Body of pancreas (tissue), 4 donors: ENCODE results near the gene NEO1. TPM values are rescaled to one million over a fixed set of nuclear protein-coding genes. Genes with fewer than 3 reads are reported as not detected.
A peak's percentile ranks its signal among the peaks of the same experiment; 100 is the strongest.

Source experiments
- ATAC-seq: fragments of 150-250 bp; one replicate; pipeline ENCODE4 v1.9.1; 2016
- DNase-seq, 4 donors: peaks; one replicate each; pipeline ENCODE4 v3.0.0-alpha.2; 2019
- H3K27ac ChIP-seq, 4 donors: fragments of 200-600 bp; sonication (generic); 1 replicate in 3 of 4; 2 replicates in 1 of 4; pipeline versions ENCODE4 v1.5.1 to v1.6.1; 2016 to 2019; ENCODE audit warnings: mild to moderate bottlenecking in 1 of 4, mixed read lengths in 1 of 4, moderate library complexity in 1 of 4
- H3K27me3 ChIP-seq, 2 donors: fragments of 200-600 bp; sonication (generic); one replicate each; pipeline ENCODE4 v1.6.0; 2016; ENCODE audit warnings: mild to moderate bottlenecking in 1 of 2
- H3K36me3 ChIP-seq, 2 donors: fragments of 200-600 bp; sonication (generic); replicated peaks in 1 of 2; 2 replicates each; pipeline ENCODE4 v1.5.1; 2016; ENCODE audit warnings: low read depth in 2 of 2; ENCODE audit not compliant: insufficient read depth in 1 of 2
- H3K4me1 ChIP-seq: fragments of 200-600 bp; sonication (generic); one replicate; pipeline ENCODE4 v1.6.0; 2016
- H3K4me3 ChIP-seq, 2 donors: fragments of 200-600 bp; sonication (generic); 1 replicate in 1 of 2; 2 replicates in 1 of 2; pipeline ENCODE4 v1.5.1; 2016 to 2019
- H3K9me3 ChIP-seq, 3 donors: fragments of 200-600 bp; sonication (generic); 1 replicate in 2 of 3; 2 replicates in 1 of 3; pipeline ENCODE4 v1.5.1; 2016
- POLR2A ChIP-seq, 3 donors: fragments of 450-650 bp; IDR thresholded peaks; one replicate each; pipeline ENCODE4 v1.6.1; 2016; ENCODE audit warnings: antibody characterized with exemption in 3 of 3, mild to moderate bottlenecking in 2 of 3
- WGBS, 2 donors: methylation state at CpG; one replicate each; pipeline ENCODE4 v1.1.5; 2017; 5-methylcytosine and 5-hydroxymethylcytosine counted together
- intact Hi-C: fragments of 100-400 bp; cut with DNase I; formaldehyde crosslinking; loops from one replicate; pipeline ENCODE4 v1.15.1; 2023
- total RNA-seq, 2 donors: library from RNA; depleted of rRNA; stranded (reverse); fragments of >200 nt; gene quantifications; one replicate each; pipeline ENCODE4 v1.1.0, GENCODE V29; 2016
- TF ChIP-seq, protein P1 (sequence below), 7 experiments: fragments of 450-650 bp in 4 of 7; fragments of 200-600 bp in 3 of 7; sonication (generic) in 3 of 7; IDR thresholded peaks; one replicate each; pipeline ENCODE4 v1.5.1; 2016 to 2019; ENCODE audit warnings: antibody characterized with exemption in 7 of 7

NEO1 gene
- total RNA-seq, 2 donors from 2014 or later, result 18.2 to 29.7 TPM

GRCh38 chr15:73069109-73069508, 16.8 kb downstream of the NEO1 start:
- Histone ChIP-seq H3K27ac (no peak overlapping the region), H3K36me3 (no peaks in the 10 kb centered on the region), H3K4me3 (no peak overlapping the region), H3K9me3 (no peaks in the 10 kb centered on the region), H3K27me3 (no peaks in the 10 kb centered on the region), H3K4me1 (peaks cover 4% of the 10 kb centered on the region)
- intact Hi-C loops, result no loop called here
- 48 to 60% methylated on average over 5 of the region's 5 CpGs for WGBS, 2 donors
- ATAC-seq, result no peak
- no peak for TF ChIP-seq POLR2A (IDR thresholded peaks at IDR 0.05)
- TF ChIP-seq, protein P1, sequence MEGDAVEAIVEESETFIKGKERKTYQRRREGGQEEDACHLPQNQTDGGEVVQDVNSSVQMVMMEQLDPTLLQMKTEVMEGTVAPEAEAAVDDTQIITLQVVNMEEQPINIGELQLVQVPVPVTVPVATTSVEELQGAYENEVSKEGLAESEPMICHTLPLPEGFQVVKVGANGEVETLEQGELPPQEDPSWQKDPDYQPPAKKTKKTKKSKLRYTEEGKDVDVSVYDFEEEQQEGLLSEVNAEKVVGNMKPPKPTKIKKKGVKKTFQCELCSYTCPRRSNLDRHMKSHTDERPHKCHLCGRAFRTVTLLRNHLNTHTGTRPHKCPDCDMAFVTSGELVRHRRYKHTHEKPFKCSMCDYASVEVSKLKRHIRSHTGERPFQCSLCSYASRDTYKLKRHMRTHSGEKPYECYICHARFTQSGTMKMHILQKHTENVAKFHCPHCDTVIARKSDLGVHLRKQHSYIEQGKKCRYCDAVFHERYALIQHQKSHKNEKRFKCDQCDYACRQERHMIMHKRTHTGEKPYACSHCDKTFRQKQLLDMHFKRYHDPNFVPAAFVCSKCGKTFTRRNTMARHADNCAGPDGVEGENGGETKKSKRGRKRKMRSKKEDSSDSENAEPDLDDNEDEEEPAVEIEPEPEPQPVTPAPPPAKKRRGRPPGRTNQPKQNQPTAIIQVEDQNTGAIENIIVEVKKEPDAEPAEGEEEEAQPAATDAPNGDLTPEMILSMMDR (IDR thresholded peaks at IDR 0.05), result no peak
- peak in 3 of 4 donors; percentile 10 to 58 (median 18) for DNase-seq

- WGBS, 2 donors, result 92 to 95% methylated on average over 3 of the region's 3 CpGs
- H3K4me3 ChIP-seq, result no peak overlapping the region
Observed at GRCh38 chr15:73072894-73073293, 20.6 kb downstream of the NEO1 start.

GRCh38 chr15:73074241-73074640, 22.0 kb downstream of the NEO1 start:
- Histone ChIP-seq H3K36me3 (no peaks in the 10 kb centered on the region), H3K4me1 (peaks cover 21% of the 10 kb centered on the region), H3K4me3 (no peak overlapping the region), H3K27ac (no peak overlapping the region), H3K9me3 (no peaks in the 10 kb centered on the region), H3K27me3 (no peaks in the 10 kb centered on the region)
- TF ChIP-seq, protein P1 (IDR thresholded peaks at IDR 0.05), result no peak
- intact Hi-C loops, result no loop called here
- WGBS, 2 donors, result 42 to 46% methylated on average over 4 of the region's 4 CpGs
- ATAC-seq (no peak), DNase-seq (no peak)

More at GRCh38 chr15:73072894-73073293, 20.6 kb downstream of the NEO1 start:
- no peaks in the 10 kb centered on the region for H3K9me3 ChIP-seq
- H3K27me3 ChIP-seq, result no peaks in the 10 kb centered on the region
- peaks cover 11% of the 10 kb centered on the region for H3K4me1 ChIP-seq
- TF ChIP-seq, protein P1 (IDR thresholded peaks at IDR 0.05), result no peak
- TF ChIP-seq POLR2A (IDR thresholded peaks at IDR 0.05), result no peak
- H3K36me3 ChIP-seq, result no peaks in the 10 kb centered on the region
- no peak for ATAC-seq
- no peak overlapping the region for H3K27ac ChIP-seq
- no peak for DNase-seq
- intact Hi-C loops, result no loop called here

GRCh38 chr15:73075160-73075859, 23.0 kb downstream of the NEO1 start:
- H3K27ac ChIP-seq, result no peak overlapping the region
- peaks cover 21% of the 10 kb centered on the region for H3K4me1 ChIP-seq
- 76 to 78% methylated on average over 4 of the region's 4 CpGs for WGBS, 2 donors
- no peaks in the 10 kb centered on the region for H3K9me3 ChIP-seq
- no peak overlapping the region for H3K4me3 ChIP-seq
- TF ChIP-seq POLR2A (IDR thresholded peaks at IDR 0.05), result no peak
- TF ChIP-seq, protein P1 (IDR thresholded peaks at IDR 0.05), result no peak
- DNase-seq, result no peak
- no peaks in the 10 kb centered on the region for H3K27me3 ChIP-seq
- intact Hi-C loops, result no loop called here
- no peaks in the 10 kb centered on the region for H3K36me3 ChIP-seq
- no peak for ATAC-seq

- no peaks in the 10 kb centered on the region for H3K27me3 ChIP-seq
- no peak for TF ChIP-seq POLR2A (IDR thresholded peaks at IDR 0.05)
- TF ChIP-seq, protein P1 (IDR thresholded peaks at IDR 0.05), result no peak
- WGBS, 2 donors, result 74 to 85% methylated on average over 4 of the region's 4 CpGs
- peaks cover 29% of the 10 kb centered on the region for H3K4me1 ChIP-seq
- intact Hi-C loops, result no loop called here
- H3K27ac ChIP-seq, result peak overlapping the region in 1 of 4 donors; percentile 32
- DNase-seq, result no peak
- H3K9me3 ChIP-seq, result no peaks in the 10 kb centered on the region
- no peak for ATAC-seq
- no peak overlapping the region for H3K4me3 ChIP-seq
- H3K36me3 ChIP-seq, result no peaks in the 10 kb centered on the region
Observed at GRCh38 chr15:73078291-73078690, 26.0 kb downstream of the NEO1 start.
